ENCODE measurements around the gene VPS11.

Gene VPS11

GRCh38 chr11:119041821-119042514, 25.6 kb upstream of the VPS11 start:
- DNase-seq, result no peak
- TF ChIP-seq CTCF (IDR thresholded peaks at IDR 0.05), result no peak
- H3K36me3 Mint-ChIP-seq (ENCODE audit: low read depth), result peaks cover 18% of the 10 kb centered on the region
- peak overlapping the region; percentile 74 for H3K27ac Mint-ChIP-seq
- no peak overlapping the region for H3K4me3 Mint-ChIP-seq
- peaks cover 9% of the 10 kb centered on the region for H3K27me3 Mint-ChIP-seq (ENCODE audit: low read depth, poor library complexity)
- H3K4me1 Mint-ChIP-seq, result peaks cover 30% of the 10 kb centered on the region
- no peaks in the 10 kb centered on the region for H3K9me3 Mint-ChIP-seq

- no peak for DNase-seq
- H3K27ac Mint-ChIP-seq, result no peak overlapping the region
- no peak overlapping the region for H3K4me3 Mint-ChIP-seq
- H3K36me3 Mint-ChIP-seq (ENCODE audit: low read depth), result peaks cover 25% of the 10 kb centered on the region
- no peak for TF ChIP-seq CTCF (IDR thresholded peaks at IDR 0.05)
- no peaks in the 10 kb centered on the region for H3K9me3 Mint-ChIP-seq
- H3K27me3 Mint-ChIP-seq (ENCODE audit: low read depth, poor library complexity), result peaks cover 9% of the 10 kb centered on the region
- H3K4me1 Mint-ChIP-seq, result peaks cover 30% of the 10 kb centered on the region
These were observed 24.7 kb upstream of the VPS11 start for GRCh38 chr11:119042927-119043326.

GRCh38 chr11:119044708-119045107, 22.9 kb upstream of the VPS11 start:
- no peaks in the 10 kb centered on the region for H3K9me3 Mint-ChIP-seq
- peak; percentile 29 for TF ChIP-seq CTCF (IDR thresholded peaks at IDR 0.05)
- no peak overlapping the region for H3K4me3 Mint-ChIP-seq
- H3K27ac Mint-ChIP-seq, result peak overlapping the region; percentile 14
- H3K4me1 Mint-ChIP-seq, result peaks cover 24% of the 10 kb centered on the region
- H3K36me3 Mint-ChIP-seq (ENCODE audit: low read depth), result peaks cover 39% of the 10 kb centered on the region
- peaks cover 3% of the 10 kb centered on the region for H3K27me3 Mint-ChIP-seq (ENCODE audit: low read depth, poor library complexity)
- DNase-seq, result no peak

GRCh38 chr11:119046489-119046888, 21.1 kb upstream of the VPS11 start:
- Mint-ChIP-seq H3K36me3 (ENCODE audit: low read depth) (peaks cover 49% of the 10 kb centered on the region), H3K9me3 (no peaks in the 10 kb centered on the region), H3K27me3 (ENCODE audit: low read depth, poor library complexity) (peaks cover 3% of the 10 kb centered on the region), H3K4me1 (peaks cover 19% of the 10 kb centered on the region), H3K4me3 (no peak overlapping the region), H3K27ac (peak overlapping the region; percentile 83)
- no peak for TF ChIP-seq CTCF (IDR thresholded peaks at IDR 0.05)
- DNase-seq, result no peak

GRCh38 chr11:119047205-119047604, 20.4 kb upstream of the VPS11 start:
- H3K4me3 Mint-ChIP-seq, result no peak overlapping the region
- H3K27me3 Mint-ChIP-seq (ENCODE audit: low read depth, poor library complexity), result peaks cover 3% of the 10 kb centered on the region
- H3K36me3 Mint-ChIP-seq (ENCODE audit: low read depth), result peaks cover 52% of the 10 kb centered on the region
- peaks cover 15% of the 10 kb centered on the region for H3K4me1 Mint-ChIP-seq
- DNase-seq, result no peak
- TF ChIP-seq CTCF (IDR thresholded peaks at IDR 0.05), result no peak
- no peaks in the 10 kb centered on the region for H3K9me3 Mint-ChIP-seq
- no peak overlapping the region for H3K27ac Mint-ChIP-seq

GRCh38 chr11:119048644-119049043, 19.0 kb upstream of the VPS11 start:
- peaks cover 67% of the 10 kb centered on the region for H3K36me3 Mint-ChIP-seq (ENCODE audit: low read depth)
- TF ChIP-seq CTCF (IDR thresholded peaks at IDR 0.05), result no peak
- no peak for DNase-seq
- H3K27me3 Mint-ChIP-seq (ENCODE audit: low read depth, poor library complexity), result peaks cover 3% of the 10 kb centered on the region
- no peaks in the 10 kb centered on the region for H3K9me3 Mint-ChIP-seq
- H3K4me3 Mint-ChIP-seq, result no peak overlapping the region
- peaks cover 15% of the 10 kb centered on the region for H3K4me1 Mint-ChIP-seq
- H3K27ac Mint-ChIP-seq, result no peak overlapping the region
